HCT116 (cell line): ENCODE measurements around the gene AKAP13. TPM values are rescaled to one million over a fixed set of nuclear protein-coding genes. Genes with fewer than 3 reads are reported as not detected.

Experiments used
- ATAC-seq: fragments of 200-7000 bp; cut with Tn5 transposase; 2 replicates; pipeline ENCODE4 v1.9.1; 2020; ENCODE audit warnings: mild to moderate bottlenecking, moderate library complexity
- BruUV-seq: library from RNA; stranded (reverse); fragments of 400-500 nt; replicated peaks from 2 replicates; lab custom pipeline; 2021; lab: Mats Ljungman, UMichigan
- CTCF ChIA-PET: fragments of 300-600 bp; sonication (Branson Sonifier 250); formaldehyde crosslinking; loops from one replicate; lab custom pipeline; 2021; ENCODE audit warnings: antibody characterized with exemption; lab: Charles Lee
- POLR2A ChIA-PET: fragments of 300-600, 350-600 bp; sonication (Branson Sonifier 250); formaldehyde crosslinking; loops from one replicate; lab custom pipeline; 2021; ENCODE audit warnings: antibody characterized with exemption; lab: Charles Lee
- RAD21 ChIA-PET, 2 experiments: fragments of 300-600 bp; sonication (Branson Sonifier 250); formaldehyde crosslinking; loops; one replicate each; lab custom pipeline; 2023; ENCODE audit warnings: low total read pairs in 2 of 2; ENCODE audit not compliant: uncharacterized antibody in 2 of 2, unreplicated experiment in 2 of 2, low non-redundant PET in 1 of 2; lab: Charles Lee
- DNase-seq: peaks from one replicate; pipeline ENCODE4 v3.0.0-alpha.2; 2010; ENCODE audit warnings: low read depth, low spot score
- H2AFZ ChIP-seq: fragments of 200-600 bp; shearing (Covaris generic), sonication (generic); 2 replicates; pipeline ENCODE4 v1.6.1; 2017; ENCODE audit warnings: low read depth, mixed run types, mixed read lengths, antibody characterized with exemption, low read length; ENCODE audit not compliant: poor library complexity, severe bottlenecking
- H3K27ac ChIP-seq: 2 replicates; pipeline ENCODE4 v1.5.1; 2012; ENCODE audit warnings: low read depth, low read length
- H3K27me3 ChIP-seq: fragments of 200-600 bp; sonication (generic); 2 replicates; pipeline ENCODE4 v1.6.1; 2016; ENCODE audit warnings: mixed run types, low read length, mixed read lengths; ENCODE audit not compliant: insufficient read depth
- H3K36me3 ChIP-seq, 2 experiments: fragments of 200-500 bp in 1 of 2; fragments of 200-600 bp in 1 of 2; sonication (Bioruptor generic) in 1 of 2; sonication (generic) in 1 of 2; 2 replicates each; pipeline versions ENCODE4 v1.5.1 to v1.6.1; 2014 to 2016; ENCODE audit warnings: low read length in 2 of 2, inconsistent platforms in 1 of 2, mixed read lengths in 1 of 2, mixed run types in 1 of 2; ENCODE audit not compliant: insufficient read depth in 2 of 2, control insufficient read depth in 1 of 2
- H3K4me1 ChIP-seq, 2 experiments: fragments of 200-600 bp in 1 of 2; sonication (generic) in 1 of 2; 2 replicates each; pipeline versions ENCODE4 v1.5.1 to v1.6.1; 2012 to 2017; ENCODE audit warnings: low read length in 2 of 2, inconsistent platforms in 1 of 2, mild to moderate bottlenecking in 1 of 2, mixed read lengths in 1 of 2, mixed run types in 1 of 2, moderate library complexity in 1 of 2; ENCODE audit not compliant: insufficient read depth in 2 of 2, control insufficient read depth in 1 of 2
- H3K4me2 ChIP-seq: fragments of 200-600 bp; sonication (generic); 2 replicates; pipeline ENCODE4 v1.6.1; 2017; ENCODE audit warnings: mixed run types, low read length, mixed read lengths
- H3K4me3 ChIP-seq, 2 experiments: fragments of 200-600 bp in 1 of 2; sonication (generic) in 1 of 2; replicated peaks in 1 of 2; 2 replicates each; pipeline ENCODE4 v1.5.1; 2011 to 2016; ENCODE audit warnings: low read length in 2 of 2, control low read depth in 1 of 2, low read depth in 1 of 2, mild to moderate bottlenecking in 1 of 2, mixed read lengths in 1 of 2, mixed run types in 1 of 2
- H3K79me2 ChIP-seq: fragments of 200-600 bp; sonication (generic); 2 replicates; pipeline ENCODE4 v1.6.1; 2017; ENCODE audit warnings: mild to moderate bottlenecking, mixed run types, low read length, moderate library complexity, mixed read lengths; ENCODE audit not compliant: insufficient read depth
- H3K9ac ChIP-seq: fragments of 200-600 bp; sonication (generic); 2 replicates; pipeline ENCODE4 v1.6.1; 2016; ENCODE audit warnings: low read length, mixed read lengths
- H3K9me2 ChIP-seq: fragments of 200-600 bp; sonication (generic), shearing (Covaris generic); 2 replicates; pipeline ENCODE4 v1.6.1; 2017; ENCODE audit warnings: mixed run types, mild to moderate bottlenecking, moderate library complexity; ENCODE audit not compliant: insufficient read depth
- H3K9me3 ChIP-seq, 2 experiments: fragments of 200-500 bp in 1 of 2; fragments of 200-600 bp in 1 of 2; sonication (Bioruptor generic) in 1 of 2; sonication (generic) in 1 of 2; 2 replicates each; pipeline ENCODE4 v1.6.1; 2014 to 2017; ENCODE audit warnings: low read length in 2 of 2, mixed read lengths in 2 of 2, inconsistent platforms in 1 of 2, low read depth in 1 of 2, mild to moderate bottlenecking in 1 of 2, mixed run types in 1 of 2, moderate library complexity in 1 of 2; ENCODE audit not compliant: control insufficient read depth in 1 of 2, insufficient read depth in 1 of 2
- H4K20me1 ChIP-seq: fragments of 200-600 bp; sonication (generic), shearing (Covaris generic); 2 replicates; pipeline ENCODE4 v1.6.1; 2017; ENCODE audit warnings: mixed run types, mild to moderate bottlenecking, moderate library complexity; ENCODE audit not compliant: insufficient read depth
- CEBPB ChIP-seq: IDR thresholded peaks from 2 replicates; pipeline ENCODE4 v1.6.1; 2012; ENCODE audit warnings: low read depth
- EGR1 ChIP-seq: IDR thresholded peaks from 2 replicates; pipeline ENCODE4 v1.6.1; 2012; ENCODE audit warnings: low read depth
- ELF1 ChIP-seq: IDR thresholded peaks from 2 replicates; pipeline ENCODE4 v1.6.1; 2012; ENCODE audit warnings: low read depth, borderline replicate concordance
- EZH2 ChIP-seq: fragments of 200-600 bp; sonication (generic); IDR thresholded peaks from 2 replicates; pipeline ENCODE4 v1.6.1; 2017; ENCODE audit warnings: antibody characterized with exemption, mixed run types
- TCF7L2 ChIP-seq: IDR thresholded peaks from 2 replicates; pipeline ENCODE4 v1.7.0; 2011; ENCODE audit warnings: borderline replicate concordance, inconsistent platforms; ENCODE audit not compliant: insufficient read depth, insufficient read length; ENCODE audit errors: extremely low read depth
- intact Hi-C: fragments of 100-400 bp; cut with micrococcal nuclease; formaldehyde crosslinking; loops from 2 replicates; pipeline ENCODE4 v1.10.0; 2022
- total RNA-seq: library from RNA; stranded (reverse); gene quantifications from one replicate; pipeline ENCODE4 v1.2.1, GENCODE V29; 2021; ENCODE audit not compliant: unreplicated experiment
- TF ChIP-seq, protein P1 (sequence below), 3 experiments: fragments of 200-600 bp in 1 of 3; sonication (generic) in 1 of 3; IDR thresholded peaks in 2 of 3; conservative IDR thresholded peaks in 1 of 3; 2 replicates each; pipeline ENCODE4 v1.5.1; 2012 to 2017; ENCODE audit warnings: low read depth in 2 of 3, low read length in 2 of 3, antibody characterized with exemption in 1 of 3, borderline replicate concordance in 1 of 3, control low read depth in 1 of 3, mild to moderate bottlenecking in 1 of 3, mixed read lengths in 1 of 3, mixed run types in 1 of 3, moderate library complexity in 1 of 3; ENCODE audit not compliant: insufficient read depth in 1 of 3
- TF ChIP-seq, protein P2 (sequence below): IDR thresholded peaks from 2 replicates; pipeline ENCODE4 v1.6.1; 2012
- TF ChIP-seq, protein P3 (sequence below): IDR thresholded peaks from 2 replicates; pipeline ENCODE4 v1.6.1; 2011; ENCODE audit warnings: mild to moderate bottlenecking, low read length, moderate library complexity; ENCODE audit not compliant: insufficient replicate concordance; ENCODE audit errors: extremely low read depth

AKAP13 gene
- total RNA-seq, 1 experiment from 2014 or later, result 43.1 TPM

DNA sequence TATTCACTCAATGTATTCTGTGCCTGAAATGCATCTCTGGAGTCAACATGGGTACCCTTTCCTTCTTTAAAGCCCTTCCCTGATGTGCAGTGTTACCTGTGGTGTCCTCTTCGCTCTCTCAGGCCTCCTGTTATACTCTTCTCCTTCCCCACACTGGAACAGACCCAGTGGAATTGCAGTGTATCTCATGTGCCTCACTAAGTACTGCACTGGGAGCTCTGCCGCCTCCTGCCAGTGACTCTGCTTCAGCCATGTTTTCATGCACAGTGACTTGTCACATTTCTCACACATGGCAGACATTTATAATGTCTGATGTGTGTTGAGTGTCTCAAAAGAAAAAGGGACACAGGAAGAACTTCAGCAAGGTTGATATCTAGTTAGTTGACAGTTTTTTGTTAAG, 223.3 kb downstream of the AKAP13 start:
- ChIA-PET POLR2A (no interaction called here), CTCF (interaction anchor here (1.0 to 1.3 kb wide), 2 partner anchors 11 to 308 kb away, joined by 3 read pairs; no protein-coding TSS in a partner anchor), RAD21 (no interaction called here)
- intact Hi-C loops, result no loop called here
- Histone ChIP-seq H3K36me3 (no peaks in the 10 kb centered on the region), H3K27ac (no peak overlapping the region), H3K9ac (no peak overlapping the region), H4K20me1 (no peaks in the 10 kb centered on the region), H3K9me3 (no peaks in the 10 kb centered on the region), H3K79me2 (no peaks in the 10 kb centered on the region), H3K4me1 (peaks cover 0 to 20% of the 10 kb centered on the region in 2 experiments; a peak in 1 of 4 replicates), H3K4me3 (no peak overlapping the region), H3K9me2 (no peaks in the 10 kb centered on the region), H3K27me3 (no peaks in the 10 kb centered on the region), H2AFZ (no peak overlapping the region), H3K4me2 (no peak overlapping the region)
- ATAC-seq (no peak), DNase-seq (no peak)
- BruUV-seq, result no TSS peak
- TF ChIP-seq, protein P1, sequence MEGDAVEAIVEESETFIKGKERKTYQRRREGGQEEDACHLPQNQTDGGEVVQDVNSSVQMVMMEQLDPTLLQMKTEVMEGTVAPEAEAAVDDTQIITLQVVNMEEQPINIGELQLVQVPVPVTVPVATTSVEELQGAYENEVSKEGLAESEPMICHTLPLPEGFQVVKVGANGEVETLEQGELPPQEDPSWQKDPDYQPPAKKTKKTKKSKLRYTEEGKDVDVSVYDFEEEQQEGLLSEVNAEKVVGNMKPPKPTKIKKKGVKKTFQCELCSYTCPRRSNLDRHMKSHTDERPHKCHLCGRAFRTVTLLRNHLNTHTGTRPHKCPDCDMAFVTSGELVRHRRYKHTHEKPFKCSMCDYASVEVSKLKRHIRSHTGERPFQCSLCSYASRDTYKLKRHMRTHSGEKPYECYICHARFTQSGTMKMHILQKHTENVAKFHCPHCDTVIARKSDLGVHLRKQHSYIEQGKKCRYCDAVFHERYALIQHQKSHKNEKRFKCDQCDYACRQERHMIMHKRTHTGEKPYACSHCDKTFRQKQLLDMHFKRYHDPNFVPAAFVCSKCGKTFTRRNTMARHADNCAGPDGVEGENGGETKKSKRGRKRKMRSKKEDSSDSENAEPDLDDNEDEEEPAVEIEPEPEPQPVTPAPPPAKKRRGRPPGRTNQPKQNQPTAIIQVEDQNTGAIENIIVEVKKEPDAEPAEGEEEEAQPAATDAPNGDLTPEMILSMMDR (IDR thresholded peaks at IDR 0.05 in 2 of 3, conservative IDR thresholded peaks at IDR 0.05 in 1 of 3; ENCODE audit: borderline replicate concordance in 1 of 3, insufficient read depth in 1 of 3, low read depth in 2 of 3, low read length in 2 of 3), result no peak
- TF ChIP-seq EZH2, result no peak
- TF ChIP-seq, protein P2, sequence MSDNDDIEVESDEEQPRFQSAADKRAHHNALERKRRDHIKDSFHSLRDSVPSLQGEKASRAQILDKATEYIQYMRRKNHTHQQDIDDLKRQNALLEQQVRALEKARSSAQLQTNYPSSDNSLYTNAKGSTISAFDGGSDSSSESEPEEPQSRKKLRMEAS, result no peak
- no peak for TF ChIP-seq TCF7L2

DNA sequence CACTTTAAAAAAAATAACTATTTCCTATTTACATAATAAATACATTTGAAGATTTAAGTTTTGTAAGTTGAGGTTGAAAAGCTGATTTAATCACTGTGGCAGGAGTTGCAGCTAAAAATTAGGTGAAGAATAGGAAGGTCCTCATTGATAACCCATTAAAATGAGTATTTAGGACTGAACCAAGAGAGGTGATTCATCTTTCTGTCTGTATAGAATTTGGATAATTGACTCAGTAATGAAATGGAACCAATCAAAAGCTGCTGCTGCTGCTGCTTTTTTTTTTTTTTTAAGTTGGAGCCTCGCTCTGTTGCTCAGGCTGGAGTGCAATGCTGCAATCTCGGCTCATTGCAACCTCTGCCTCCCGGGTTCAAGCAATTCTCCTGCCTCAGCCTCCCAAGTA, 223.8 kb downstream of the AKAP13 start:
- Histone ChIP-seq H3K9me3 (no peaks in the 10 kb centered on the region), H3K4me2 (no peak overlapping the region), H3K36me3 (no peaks in the 10 kb centered on the region), H4K20me1 (no peaks in the 10 kb centered on the region), H3K9ac (no peak overlapping the region), H3K27ac (no peak overlapping the region), H3K9me2 (no peaks in the 10 kb centered on the region), H3K4me1 (peaks cover 0 to 20% of the 10 kb centered on the region in 2 experiments; a peak in 1 of 4 replicates), H3K27me3 (no peaks in the 10 kb centered on the region), H3K4me3 (no peak overlapping the region), H2AFZ (no peak overlapping the region), H3K79me2 (no peaks in the 10 kb centered on the region)
- BruUV-seq, result no TSS peak
- ChIA-PET CTCF (interaction anchor here (1.0 to 1.3 kb wide), 2 partner anchors 11 to 308 kb away, joined by 3 read pairs; no protein-coding TSS in a partner anchor), RAD21 (no interaction called here), POLR2A (no interaction called here)
- ATAC-seq (no peak), DNase-seq (no peak)
- intact Hi-C loops, result no loop called here
- TF ChIP-seq EGR1 (no peak), EZH2 (no peak), CEBPB (no peak), ELF1 (no peak)
- TF ChIP-seq, protein P3, sequence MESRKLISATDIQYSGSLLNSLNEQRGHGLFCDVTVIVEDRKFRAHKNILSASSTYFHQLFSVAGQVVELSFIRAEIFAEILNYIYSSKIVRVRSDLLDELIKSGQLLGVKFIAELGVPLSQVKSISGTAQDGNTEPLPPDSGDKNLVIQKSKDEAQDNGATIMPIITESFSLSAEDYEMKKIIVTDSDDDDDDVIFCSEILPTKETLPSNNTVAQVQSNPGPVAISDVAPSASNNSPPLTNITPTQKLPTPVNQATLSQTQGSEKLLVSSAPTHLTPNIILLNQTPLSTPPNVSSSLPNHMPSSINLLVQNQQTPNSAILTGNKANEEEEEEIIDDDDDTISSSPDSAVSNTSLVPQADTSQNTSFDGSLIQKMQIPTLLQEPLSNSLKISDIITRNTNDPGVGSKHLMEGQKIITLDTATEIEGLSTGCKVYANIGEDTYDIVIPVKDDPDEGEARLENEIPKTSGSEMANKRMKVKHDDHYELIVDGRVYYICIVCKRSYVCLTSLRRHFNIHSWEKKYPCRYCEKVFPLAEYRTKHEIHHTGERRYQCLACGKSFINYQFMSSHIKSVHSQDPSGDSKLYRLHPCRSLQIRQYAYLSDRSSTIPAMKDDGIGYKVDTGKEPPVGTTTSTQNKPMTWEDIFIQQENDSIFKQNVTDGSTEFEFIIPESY, result no peak
